ENCODE results near the gene TM4SF18. TPM values are rescaled to one million over a fixed set of nuclear protein-coding genes. Genes with fewer than 3 reads are reported as not detected.

The TM4SF18 gene
- total RNA-seq, 4 donors from 2014 or later: 9.7 to 33.3 (median 24.9) TPM

DNA sequence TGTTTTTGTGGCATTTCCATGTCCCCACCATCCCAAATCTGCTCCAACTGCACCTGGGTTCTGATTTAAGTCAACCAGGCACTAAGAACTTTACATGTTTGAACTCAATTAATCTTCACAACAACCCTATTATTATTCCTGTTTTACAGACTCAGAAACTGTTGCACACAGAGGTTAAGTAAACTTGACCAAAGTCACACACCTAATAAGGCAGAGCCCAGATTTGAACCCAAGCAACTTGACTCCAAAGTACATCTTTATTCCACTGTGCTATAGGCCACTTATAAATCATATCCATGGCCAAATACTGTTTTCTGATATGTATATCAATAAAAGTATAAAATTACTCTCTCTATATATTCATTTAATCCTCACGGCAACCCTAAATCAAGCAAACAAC is 16.4 kb downstream of the TM4SF18 start:
- no peak for DNase-seq
- Histone ChIP-seq H3K36me3 (no peaks in the 10 kb centered on the region), H3K27ac (no peak overlapping the region), H3K4me1 (no peaks in the 10 kb centered on the region), H3K27me3 (no peaks in the 10 kb centered on the region), H3K4me3 (replicated peaks in 1 of 3) (no peak overlapping the region), H3K9me3 (no peaks in the 10 kb centered on the region)
- TF ChIP-seq, protein P1, sequence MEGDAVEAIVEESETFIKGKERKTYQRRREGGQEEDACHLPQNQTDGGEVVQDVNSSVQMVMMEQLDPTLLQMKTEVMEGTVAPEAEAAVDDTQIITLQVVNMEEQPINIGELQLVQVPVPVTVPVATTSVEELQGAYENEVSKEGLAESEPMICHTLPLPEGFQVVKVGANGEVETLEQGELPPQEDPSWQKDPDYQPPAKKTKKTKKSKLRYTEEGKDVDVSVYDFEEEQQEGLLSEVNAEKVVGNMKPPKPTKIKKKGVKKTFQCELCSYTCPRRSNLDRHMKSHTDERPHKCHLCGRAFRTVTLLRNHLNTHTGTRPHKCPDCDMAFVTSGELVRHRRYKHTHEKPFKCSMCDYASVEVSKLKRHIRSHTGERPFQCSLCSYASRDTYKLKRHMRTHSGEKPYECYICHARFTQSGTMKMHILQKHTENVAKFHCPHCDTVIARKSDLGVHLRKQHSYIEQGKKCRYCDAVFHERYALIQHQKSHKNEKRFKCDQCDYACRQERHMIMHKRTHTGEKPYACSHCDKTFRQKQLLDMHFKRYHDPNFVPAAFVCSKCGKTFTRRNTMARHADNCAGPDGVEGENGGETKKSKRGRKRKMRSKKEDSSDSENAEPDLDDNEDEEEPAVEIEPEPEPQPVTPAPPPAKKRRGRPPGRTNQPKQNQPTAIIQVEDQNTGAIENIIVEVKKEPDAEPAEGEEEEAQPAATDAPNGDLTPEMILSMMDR (IDR thresholded peaks at IDR 0.05): no peak
- no peak for TF ChIP-seq POLR2A (IDR thresholded peaks at IDR 0.05)
- intact Hi-C loops (cut with DNase I): no loop called here
- WGBS, 2 donors: 97 to 98% methylated on average over 1 of the region's 1 CpG

DNA sequence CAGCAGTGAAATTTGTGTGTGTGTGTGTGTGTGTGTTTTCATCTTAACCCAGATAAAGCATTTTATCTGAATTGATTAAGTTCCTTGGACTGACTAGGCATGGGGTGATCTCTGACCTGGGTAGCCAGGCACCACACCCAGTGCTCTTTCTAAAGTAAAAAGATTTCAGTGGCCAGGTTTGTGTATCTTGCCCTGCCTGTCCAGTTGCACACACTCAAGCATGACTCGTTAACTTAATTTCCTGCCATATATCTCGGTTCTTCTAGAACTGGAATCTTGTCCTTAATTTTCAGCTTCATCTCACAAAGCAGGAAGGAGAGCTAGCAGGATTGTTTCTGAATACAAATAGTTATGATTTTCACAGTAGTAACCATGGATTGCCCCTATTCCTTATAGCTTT is 17.0 kb downstream of the TM4SF18 start:
- no peaks in the 10 kb centered on the region for H3K9me3 ChIP-seq
- intact Hi-C loops (cut with DNase I): no loop called here
- no peak overlapping the region for H3K4me3 ChIP-seq (replicated peaks in 1 of 3)
- no peak overlapping the region for H3K27ac ChIP-seq
- H3K36me3 ChIP-seq: no peaks in the 10 kb centered on the region
- no peaks in the 10 kb centered on the region for H3K27me3 ChIP-seq
- no peaks in the 10 kb centered on the region for H3K4me1 ChIP-seq
- no peak for TF ChIP-seq POLR2A (IDR thresholded peaks at IDR 0.05)
- TF ChIP-seq, protein P1 (IDR thresholded peaks at IDR 0.05): no peak
- DNase-seq: no peak
- 68 to 80% methylated on average over 2 of the region's 2 CpGs for WGBS, 2 donors

DNA sequence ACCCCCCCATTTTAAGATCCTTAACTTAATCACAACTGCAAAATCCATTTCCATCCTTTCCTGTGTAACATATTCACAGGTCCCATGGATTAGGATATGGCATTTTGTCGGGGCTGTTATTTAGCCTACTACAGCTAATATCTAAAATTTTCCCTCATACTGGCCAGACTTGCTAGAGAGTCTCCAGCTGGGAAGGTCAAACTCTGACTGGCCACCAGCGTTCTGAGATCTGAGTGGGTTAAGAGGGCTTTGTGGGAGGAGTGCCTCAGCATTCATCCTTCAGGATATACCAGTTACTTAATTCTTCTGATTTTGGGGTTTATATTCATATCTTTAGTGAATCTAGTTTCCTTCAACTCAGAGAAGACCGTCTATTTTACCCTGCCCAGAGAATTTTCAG is 17.7 kb downstream of the TM4SF18 start:
- DNase-seq: no peak
- TF ChIP-seq, protein P1 (IDR thresholded peaks at IDR 0.05): no peak
- peaks cover 0 to 5% of the 10 kb centered on the region in 2 donors for H3K4me1 ChIP-seq
- WGBS, 2 donors: 72 to 91% methylated on average over 3 of the region's 3 CpGs
- intact Hi-C loops (cut with DNase I): no loop called here
- H3K27ac ChIP-seq: no peak overlapping the region
- H3K27me3 ChIP-seq: no peaks in the 10 kb centered on the region
- no peaks in the 10 kb centered on the region for H3K36me3 ChIP-seq
- no peaks in the 10 kb centered on the region for H3K9me3 ChIP-seq
- H3K4me3 ChIP-seq (replicated peaks in 1 of 3): no peak overlapping the region

DNA sequence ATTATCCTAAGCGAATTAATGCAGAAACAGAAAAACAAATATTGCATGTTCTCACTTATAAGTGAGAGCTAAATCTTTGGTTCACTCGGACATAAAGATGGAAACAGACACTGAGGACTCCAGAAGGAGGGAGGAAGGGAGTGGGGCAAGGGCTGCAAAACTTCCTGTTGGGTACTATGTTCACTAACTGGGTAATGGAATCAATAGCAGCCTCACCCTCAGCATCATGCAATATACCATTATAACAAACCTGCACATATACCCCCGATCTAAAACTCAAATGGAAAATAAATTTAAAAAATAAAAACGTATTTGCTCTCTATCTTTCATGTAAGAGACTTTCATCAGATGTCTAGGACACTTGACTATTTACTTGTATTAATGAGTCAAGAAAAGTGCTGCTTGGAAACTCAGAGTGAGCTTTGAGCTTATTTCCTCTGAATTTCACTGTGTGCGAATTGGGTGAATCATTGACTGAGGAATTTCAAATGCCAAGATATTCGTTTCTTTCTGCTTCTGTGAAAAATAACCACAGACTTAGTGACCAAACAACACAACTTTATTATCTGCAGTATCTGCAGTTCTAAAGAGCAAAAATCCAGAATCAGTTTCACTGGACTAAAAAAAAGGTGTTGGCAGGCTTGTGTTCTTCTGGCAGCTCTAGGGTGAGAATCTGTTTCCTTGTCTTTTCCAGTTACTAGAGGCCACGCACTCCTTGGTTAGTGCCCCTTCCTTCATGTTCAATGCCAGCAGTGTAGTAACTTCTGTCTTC is 18.4 kb downstream of the TM4SF18 start:
- no peaks in the 10 kb centered on the region for H3K9me3 ChIP-seq
- H3K4me1 ChIP-seq: peaks cover 0 to 8% of the 10 kb centered on the region in 2 donors
- no peak for DNase-seq
- no peak for TF ChIP-seq POLR2A (IDR thresholded peaks at IDR 0.05)
- TF ChIP-seq, protein P1 (IDR thresholded peaks at IDR 0.05): no peak
- WGBS, 2 donors: 71 to 85% methylated on average over 7 of the region's 7 CpGs
- H3K4me3 ChIP-seq (replicated peaks in 1 of 3): no peak overlapping the region
- H3K36me3 ChIP-seq: no peaks in the 10 kb centered on the region
- intact Hi-C loops (cut with DNase I): no loop called here
- no peaks in the 10 kb centered on the region for H3K27me3 ChIP-seq
- no peak overlapping the region for H3K27ac ChIP-seq

DNA sequence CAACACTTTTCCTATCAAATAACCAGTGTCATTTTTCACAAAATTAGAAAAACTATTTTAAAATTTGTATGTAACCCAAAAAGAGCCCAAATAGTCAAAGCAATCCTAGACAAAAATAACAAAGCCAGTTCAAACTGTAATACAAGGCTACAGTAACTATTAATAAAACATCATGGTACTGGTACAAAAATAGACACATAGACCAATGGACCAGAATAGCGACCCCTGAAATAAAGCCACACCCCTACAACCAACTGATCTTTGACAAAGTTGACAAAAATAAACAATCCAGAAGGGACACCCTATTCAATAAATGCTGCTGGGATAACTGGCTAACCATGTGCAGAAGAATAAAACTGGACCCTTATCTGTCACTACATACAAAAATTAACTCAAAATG is 19.9 kb downstream of the TM4SF18 start:
- no peak overlapping the region for H3K27ac ChIP-seq
- no peaks in the 10 kb centered on the region for H3K36me3 ChIP-seq
- 66 to 83% methylated on average over 1 of the region's 1 CpG for WGBS, 2 donors
- H3K4me1 ChIP-seq: peaks cover 0 to 8% of the 10 kb centered on the region in 2 donors
- no peaks in the 10 kb centered on the region for H3K27me3 ChIP-seq
- H3K4me3 ChIP-seq (replicated peaks in 1 of 3): no peak overlapping the region
- intact Hi-C loops (cut with DNase I): no loop called here
- no peak for DNase-seq
- TF ChIP-seq, protein P1 (IDR thresholded peaks at IDR 0.05): no peak
- no peak for TF ChIP-seq POLR2A (IDR thresholded peaks at IDR 0.05)
- H3K9me3 ChIP-seq: no peaks in the 10 kb centered on the region

Measured in thyroid gland (tissue), 4 donors.